Measurements from ENCODE around the gene CALCB. TPM values are rescaled to one million over a fixed set of nuclear protein-coding genes. Genes with fewer than 3 reads are reported as not detected.

CALCB gene
- total RNA-seq, 1 donor from 2014 or later, result not detected

GRCh38 chr11:15048616-15049015 is 24.8 kb upstream of the CALCB start:
- H3K9me3 Mint-ChIP-seq (ENCODE audit: low read depth), result no peaks in the 10 kb centered on the region
- no peak overlapping the region for H3K27ac Mint-ChIP-seq
- no peak for TF ChIP-seq CTCF (IDR thresholded peaks at IDR 0.05; ENCODE audit: unreplicated experiment)
- peaks cover 7% of the 10 kb centered on the region for H3K27me3 Mint-ChIP-seq
- no peak for DNase-seq (ENCODE audit: low spot score, unreplicated experiment)
- H3K4me3 Mint-ChIP-seq (ENCODE audit: low read depth), result no peak overlapping the region
- no peaks in the 10 kb centered on the region for H3K4me1 Mint-ChIP-seq (ENCODE audit: low read depth)
- H3K36me3 Mint-ChIP-seq (ENCODE audit: insufficient read depth), result no peaks in the 10 kb centered on the region

- Mint-ChIP-seq H3K9me3 (ENCODE audit: low read depth) (no peaks in the 10 kb centered on the region), H3K36me3 (ENCODE audit: insufficient read depth) (no peaks in the 10 kb centered on the region), H3K4me3 (ENCODE audit: low read depth) (no peak overlapping the region), H3K4me1 (ENCODE audit: low read depth) (no peaks in the 10 kb centered on the region), H3K27me3 (peaks cover 14% of the 10 kb centered on the region), H3K27ac (no peak overlapping the region)
- DNase-seq (ENCODE audit: low spot score, unreplicated experiment), result no peak
- no peak for TF ChIP-seq CTCF (IDR thresholded peaks at IDR 0.05; ENCODE audit: unreplicated experiment)
Measured at GRCh38 chr11:15053191-15053685, 20.2 kb upstream of the CALCB start.

- no peaks in the 10 kb centered on the region for H3K4me1 Mint-ChIP-seq (ENCODE audit: low read depth)
- H3K9me3 Mint-ChIP-seq (ENCODE audit: low read depth), result no peaks in the 10 kb centered on the region
- H3K27me3 Mint-ChIP-seq, result peaks cover 25% of the 10 kb centered on the region
- no peak overlapping the region for H3K4me3 Mint-ChIP-seq (ENCODE audit: low read depth)
- no peak for TF ChIP-seq CTCF (IDR thresholded peaks at IDR 0.05; ENCODE audit: unreplicated experiment)
- no peak for DNase-seq (ENCODE audit: low spot score, unreplicated experiment)
- H3K36me3 Mint-ChIP-seq (ENCODE audit: insufficient read depth), result no peaks in the 10 kb centered on the region
- no peak overlapping the region for H3K27ac Mint-ChIP-seq
Measured at GRCh38 chr11:15055620-15056356, 17.6 kb upstream of the CALCB start.

GRCh38 chr11:15057329-15057728 is 16.1 kb upstream of the CALCB start:
- Mint-ChIP-seq H3K4me1 (ENCODE audit: low read depth) (no peaks in the 10 kb centered on the region), H3K27ac (no peak overlapping the region), H3K9me3 (ENCODE audit: low read depth) (no peaks in the 10 kb centered on the region), H3K36me3 (ENCODE audit: insufficient read depth) (no peaks in the 10 kb centered on the region), H3K27me3 (peaks cover 25% of the 10 kb centered on the region), H3K4me3 (ENCODE audit: low read depth) (no peak overlapping the region)
- TF ChIP-seq CTCF (IDR thresholded peaks at IDR 0.05; ENCODE audit: unreplicated experiment), result no peak
- DNase-seq (ENCODE audit: low spot score, unreplicated experiment), result no peak

GRCh38 chr11:15059132-15059915 is 14.1 kb upstream of the CALCB start:
- Mint-ChIP-seq H3K27ac (no peak overlapping the region), H3K9me3 (ENCODE audit: low read depth) (peaks cover 8% of the 10 kb centered on the region), H3K4me1 (ENCODE audit: low read depth) (no peaks in the 10 kb centered on the region), H3K27me3 (peaks cover 18% of the 10 kb centered on the region), H3K36me3 (ENCODE audit: insufficient read depth) (no peaks in the 10 kb centered on the region), H3K4me3 (ENCODE audit: low read depth) (no peak overlapping the region)
- no peak for TF ChIP-seq CTCF (IDR thresholded peaks at IDR 0.05; ENCODE audit: unreplicated experiment)
- DNase-seq (ENCODE audit: low spot score, unreplicated experiment), result no peak
